ENCODE measurements around the gene PRTFDC1.

Gene PRTFDC1

GRCh38 chr10:24906372-24906771 is 46.0 kb downstream of the PRTFDC1 start:
- peaks cover 35% of the 10 kb centered on the region for H3K4me1 ChIP-seq (ENCODE audit: low read depth, poor library complexity, severe bottlenecking)
- no peaks in the 10 kb centered on the region for H3K27me3 ChIP-seq (ENCODE audit: insufficient read depth, low read depth)
- H2AFZ ChIP-seq (ENCODE audit: low read depth), result no peak overlapping the region
- no peak overlapping the region for H3K27ac ChIP-seq
- no peak overlapping the region for H3K4me2 ChIP-seq
- no peaks in the 10 kb centered on the region for H4K20me1 ChIP-seq (ENCODE audit: insufficient read depth)
- H3K9ac ChIP-seq, result no peak overlapping the region
- H3K79me2 ChIP-seq (ENCODE audit: insufficient read depth, low read depth), result no peaks in the 10 kb centered on the region
- TF ChIP-seq, protein P1, sequence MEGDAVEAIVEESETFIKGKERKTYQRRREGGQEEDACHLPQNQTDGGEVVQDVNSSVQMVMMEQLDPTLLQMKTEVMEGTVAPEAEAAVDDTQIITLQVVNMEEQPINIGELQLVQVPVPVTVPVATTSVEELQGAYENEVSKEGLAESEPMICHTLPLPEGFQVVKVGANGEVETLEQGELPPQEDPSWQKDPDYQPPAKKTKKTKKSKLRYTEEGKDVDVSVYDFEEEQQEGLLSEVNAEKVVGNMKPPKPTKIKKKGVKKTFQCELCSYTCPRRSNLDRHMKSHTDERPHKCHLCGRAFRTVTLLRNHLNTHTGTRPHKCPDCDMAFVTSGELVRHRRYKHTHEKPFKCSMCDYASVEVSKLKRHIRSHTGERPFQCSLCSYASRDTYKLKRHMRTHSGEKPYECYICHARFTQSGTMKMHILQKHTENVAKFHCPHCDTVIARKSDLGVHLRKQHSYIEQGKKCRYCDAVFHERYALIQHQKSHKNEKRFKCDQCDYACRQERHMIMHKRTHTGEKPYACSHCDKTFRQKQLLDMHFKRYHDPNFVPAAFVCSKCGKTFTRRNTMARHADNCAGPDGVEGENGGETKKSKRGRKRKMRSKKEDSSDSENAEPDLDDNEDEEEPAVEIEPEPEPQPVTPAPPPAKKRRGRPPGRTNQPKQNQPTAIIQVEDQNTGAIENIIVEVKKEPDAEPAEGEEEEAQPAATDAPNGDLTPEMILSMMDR (conservative IDR thresholded peaks at IDR 0.05; ENCODE audit: low read depth, low read length), result no peak
- no peaks in the 10 kb centered on the region for H3K36me3 ChIP-seq (ENCODE audit: insufficient read depth)
- no peak overlapping the region for H3K4me3 ChIP-seq (IDR thresholded peaks at IDR 0.05; ENCODE audit: insufficient read depth, low read depth, low read length)

DNA sequence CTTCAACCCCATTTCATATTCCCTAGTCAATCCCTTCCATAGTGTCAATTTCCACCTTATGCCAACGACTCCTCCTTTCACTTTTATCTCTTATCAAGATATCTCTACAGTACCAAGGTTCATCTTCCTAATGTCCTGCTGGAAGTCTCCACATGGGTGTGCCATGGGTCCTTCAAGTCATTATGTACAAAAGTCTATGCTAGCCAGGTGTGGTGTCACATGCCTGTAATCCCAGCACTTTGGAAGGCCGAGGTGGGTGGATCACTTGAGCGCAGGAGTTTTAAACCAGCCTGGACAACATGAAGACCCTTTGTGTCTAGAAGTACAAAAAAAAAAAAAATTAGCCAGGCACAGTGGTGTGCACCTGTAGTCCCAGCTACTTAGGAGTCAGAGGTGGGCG is 47.6 kb downstream of the PRTFDC1 start:
- no peaks in the 10 kb centered on the region for H3K79me2 ChIP-seq (ENCODE audit: insufficient read depth, low read depth)

DNA sequence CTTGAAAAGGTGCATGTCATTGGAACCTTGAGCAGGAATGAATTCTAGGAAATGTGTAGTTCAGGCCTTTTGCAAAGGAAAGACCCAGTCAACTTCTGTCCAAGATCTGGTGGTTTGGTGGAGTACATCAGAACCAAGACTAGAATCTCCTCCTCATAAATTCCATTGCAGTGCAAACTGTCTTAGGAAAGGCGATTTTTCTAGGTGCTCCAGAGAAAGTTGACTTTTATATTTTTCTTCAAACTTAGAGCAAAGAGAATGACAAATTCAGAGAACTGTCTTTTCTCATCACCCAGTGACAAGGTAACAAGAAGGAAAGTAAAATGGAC is 50.0 kb downstream of the PRTFDC1 start:
- H3K27me3 ChIP-seq (ENCODE audit: insufficient read depth, low read depth), result no peaks in the 10 kb centered on the region
- TF ChIP-seq, protein P1 (conservative IDR thresholded peaks at IDR 0.05; ENCODE audit: low read depth, low read length), result no peak
- H3K27ac ChIP-seq, result peak overlapping the region; percentile 91
- peak overlapping the region; percentile 45 for H2AFZ ChIP-seq (ENCODE audit: low read depth)
- H3K36me3 ChIP-seq (ENCODE audit: insufficient read depth), result no peaks in the 10 kb centered on the region
- H4K20me1 ChIP-seq (ENCODE audit: insufficient read depth), result no peaks in the 10 kb centered on the region
- H3K79me2 ChIP-seq (ENCODE audit: insufficient read depth, low read depth), result no peaks in the 10 kb centered on the region
- H3K9ac ChIP-seq, result peak overlapping the region; percentile 37; the same call in 1 of the 2 replicates
- peaks cover 60% of the 10 kb centered on the region for H3K4me1 ChIP-seq (ENCODE audit: low read depth, poor library complexity, severe bottlenecking)
- no peak overlapping the region for H3K4me3 ChIP-seq (IDR thresholded peaks at IDR 0.05; ENCODE audit: insufficient read depth, low read depth, low read length)
- peak overlapping the region; percentile 80 for H3K4me2 ChIP-seq

More for the DNA sequence above, 47.6 kb downstream of the PRTFDC1 start:
- no peaks in the 10 kb centered on the region for H3K27me3 ChIP-seq (ENCODE audit: insufficient read depth, low read depth)
- H4K20me1 ChIP-seq (ENCODE audit: insufficient read depth), result no peaks in the 10 kb centered on the region
- H3K36me3 ChIP-seq (ENCODE audit: insufficient read depth), result no peaks in the 10 kb centered on the region
- no peak overlapping the region for H3K4me3 ChIP-seq (IDR thresholded peaks at IDR 0.05; ENCODE audit: insufficient read depth, low read depth, low read length)
- no peak overlapping the region for H2AFZ ChIP-seq (ENCODE audit: low read depth)
- TF ChIP-seq, protein P1 (conservative IDR thresholded peaks at IDR 0.05; ENCODE audit: low read depth, low read length), result no peak
- H3K4me1 ChIP-seq (ENCODE audit: low read depth, poor library complexity, severe bottlenecking), result peaks cover 51% of the 10 kb centered on the region
- no peak overlapping the region for H3K27ac ChIP-seq
- H3K4me2 ChIP-seq, result no peak overlapping the region
- no peak overlapping the region for H3K9ac ChIP-seq

GRCh38 chr10:24901686-24902399 is 50.6 kb downstream of the PRTFDC1 start:
- Histone ChIP-seq H3K4me3 (IDR thresholded peaks at IDR 0.05; ENCODE audit: insufficient read depth, low read depth, low read length) (no peak overlapping the region), H3K9ac (peak overlapping the region; percentile 37)

More at GRCh38 chr10:24901686-24902399, 50.6 kb downstream of the PRTFDC1 start:
- H3K79me2 ChIP-seq (ENCODE audit: insufficient read depth, low read depth), result no peaks in the 10 kb centered on the region
- peaks cover 60% of the 10 kb centered on the region for H3K4me1 ChIP-seq (ENCODE audit: low read depth, poor library complexity, severe bottlenecking)
- peak overlapping the region; percentile 45 for H2AFZ ChIP-seq (ENCODE audit: low read depth)
- no peaks in the 10 kb centered on the region for H4K20me1 ChIP-seq (ENCODE audit: insufficient read depth)
- no peaks in the 10 kb centered on the region for H3K27me3 ChIP-seq (ENCODE audit: insufficient read depth, low read depth)
- H3K36me3 ChIP-seq (ENCODE audit: insufficient read depth), result no peaks in the 10 kb centered on the region
- peak overlapping the region; percentile 91 for H3K27ac ChIP-seq
- H3K4me2 ChIP-seq, result peak overlapping the region; percentile 80
- TF ChIP-seq, protein P1 (conservative IDR thresholded peaks at IDR 0.05; ENCODE audit: low read depth, low read length), result no peak

All from KMS-11 (cell line).